LNCAP (cell line): Measurements from ENCODE around the gene ACTL6B.

ENCODE experiments used
- CTCF ChIP-seq: fragments of 450-650 bp; IDR thresholded peaks from 2 replicates; pipeline ENCODE4 v1.5.1; 2017; ENCODE audit warnings: mild to moderate bottlenecking

Gene ACTL6B

GRCh38 chr7:100649826-100650565 is 6.3 kb downstream of the ACTL6B start:
- no peak for TF ChIP-seq CTCF

- no peak for TF ChIP-seq CTCF
Measured at GRCh38 chr7:100642534-100642907, 13.7 kb downstream of the ACTL6B start.

GRCh38 chr7:100641860-100642533 is 14.3 kb downstream of the ACTL6B start:
- no peak for TF ChIP-seq CTCF

- no peak for TF ChIP-seq CTCF
Measured at GRCh38 chr7:100641463-100641859, 14.8 kb downstream of the ACTL6B start, which contains the start of gene TFR2. TFR2 (minus strand) TSS chr7:100641552; CDS start chr7:100641509, 43 bp downstream.

DNA sequence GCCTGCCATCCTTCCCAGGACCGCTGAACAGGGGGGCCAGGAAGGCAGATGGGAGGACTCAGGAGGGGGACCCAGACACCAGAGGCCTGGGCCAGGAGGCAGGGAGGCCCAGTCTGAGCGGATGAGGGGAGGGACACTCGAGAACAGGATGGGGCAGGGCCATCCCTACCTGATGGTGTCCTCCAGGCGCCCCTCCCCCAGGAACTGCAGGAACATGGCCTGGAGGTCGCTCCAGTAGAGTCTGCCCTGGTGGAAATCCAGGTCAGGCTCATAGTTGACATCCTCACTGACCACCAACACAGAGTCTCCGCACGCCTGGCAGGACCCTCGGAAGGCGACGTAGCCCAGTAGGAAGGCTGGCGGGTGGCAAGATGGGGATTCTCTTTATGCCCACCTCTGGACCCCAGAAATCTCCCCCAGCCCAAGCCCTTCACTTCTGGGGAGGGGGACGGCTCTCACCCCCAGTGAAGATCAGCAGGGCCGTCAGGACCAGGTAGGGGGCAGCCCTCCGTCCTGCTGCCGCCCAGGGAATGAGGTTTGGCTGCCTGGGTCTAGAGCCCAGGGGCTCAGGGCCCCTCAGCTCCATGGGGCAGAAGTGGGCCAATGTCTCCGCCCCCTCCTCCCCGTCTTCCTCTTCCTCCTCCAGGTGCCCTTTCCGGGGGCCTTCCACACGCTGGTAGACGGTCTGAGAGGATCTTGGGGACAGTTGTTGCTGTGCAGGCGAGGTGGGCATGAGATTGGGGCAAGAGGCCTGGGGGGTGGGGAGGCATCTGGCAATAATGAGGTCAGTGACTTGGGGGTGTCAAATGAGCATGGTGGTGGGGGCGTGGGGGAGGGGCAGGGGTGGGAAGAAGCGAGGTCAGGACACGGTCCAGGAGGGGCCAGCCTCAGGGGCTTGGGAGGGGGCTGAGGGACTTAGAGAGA is 15.5 kb downstream of the ACTL6B start:
- TF ChIP-seq CTCF, result no peak

GRCh38 chr7:100639995-100640516 is 16.2 kb downstream of the ACTL6B start:
- TF ChIP-seq CTCF, result no peak
